ENCODE measurements around the gene VGLL4. TPM values are rescaled to one million over a fixed set of nuclear protein-coding genes. Genes with fewer than 3 reads are reported as not detected.

VGLL4 gene
- total RNA-seq, 1 experiment from 2014 or later = 26.9 TPM

DNA sequence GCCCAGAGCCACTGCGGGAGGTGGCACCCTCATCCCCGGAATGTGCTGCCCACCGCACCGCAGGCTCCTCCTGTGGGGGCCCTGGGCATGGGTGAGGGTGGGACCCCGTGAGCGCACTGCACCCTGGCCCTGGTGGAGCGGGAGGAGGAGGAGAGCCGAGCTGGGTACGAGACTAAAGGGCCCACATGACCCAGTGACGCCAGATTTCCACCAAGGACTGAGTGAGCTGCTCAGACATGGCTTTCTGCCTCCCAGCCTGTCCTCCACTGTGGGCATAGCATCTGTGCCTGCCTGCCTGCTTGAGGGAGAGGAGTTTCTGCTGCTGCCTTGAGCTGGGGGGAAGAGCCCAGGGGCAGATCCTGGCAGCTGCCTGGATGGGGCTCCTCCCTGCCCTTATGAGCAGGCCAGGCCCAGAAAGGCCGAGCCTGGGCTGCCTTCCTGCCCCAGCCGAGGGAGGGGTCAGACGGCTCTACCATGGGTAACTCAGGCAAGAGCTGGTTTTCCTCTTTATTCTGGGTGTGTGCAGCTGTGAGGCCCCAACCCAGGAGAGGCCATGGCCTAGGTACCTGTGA is 88.4 kb downstream of the VGLL4 start:
- Histone ChIP-seq H3K9ac (ENCODE audit: low read length) (no peak overlapping the region), H3K4me3 (replicated peaks in 1 of 2; ENCODE audit: low read depth in 1 of 2, low read length in 2 of 2) (no peak overlapping the region), H3K79me2 (ENCODE audit: insufficient read depth, low read length) (no peaks in the 10 kb centered on the region), H3K4me2 (ENCODE audit: low read length) (no peak overlapping the region), H3K36me3 (ENCODE audit: control insufficient read depth in 1 of 2, insufficient read depth in 2 of 2, low read length in 2 of 2) (no peaks in the 10 kb centered on the region; a peak in 1 of 4 replicates), H3K9me2 (ENCODE audit: insufficient read depth) (no peaks in the 10 kb centered on the region), H2AFZ (ENCODE audit: low read depth, low read length, poor library complexity, severe bottlenecking) (no peak overlapping the region), H4K20me1 (ENCODE audit: insufficient read depth) (peaks cover 7% of the 10 kb centered on the region; the same call in 1 of the 2 replicates), H3K9me3 (ENCODE audit: control insufficient read depth in 1 of 2, insufficient read depth in 1 of 2, low read depth in 1 of 2, low read length in 2 of 2) (no peaks in the 10 kb centered on the region), H3K27ac (ENCODE audit: low read depth, low read length) (no peak overlapping the region), H3K27me3 (ENCODE audit: insufficient read depth, low read length) (no peaks in the 10 kb centered on the region), H3K4me1 (ENCODE audit: control insufficient read depth in 1 of 2, insufficient read depth in 2 of 2, low read length in 2 of 2) (no peaks in the 10 kb centered on the region; a peak in 1 of 4 replicates)
- intact Hi-C loops (cut with micrococcal nuclease) = no loop called here
- DNase-seq (ENCODE audit: low read depth, low spot score) = no peak
- CTCF ChIA-PET = no interaction called here
- no peak for ATAC-seq
- POLR2A ChIA-PET = no interaction called here
- BruUV-seq (replicated peaks) = no TSS peak
- RAD21 ChIA-PET (ENCODE audit: low non-redundant PET in 1 of 2, low total read pairs in 2 of 2, uncharacterized antibody in 2 of 2, unreplicated experiment in 2 of 2) = no interaction called here
- TF ChIP-seq EZH2 (IDR thresholded peaks at IDR 0.05) (no peak), JUND (IDR thresholded peaks at IDR 0.05) (no peak), YY1 (IDR thresholded peaks at IDR 0.05; ENCODE audit: extremely low read depth, insufficient replicate concordance, low read depth, low read length) (no peak), POLR2AphosphoS5 (IDR thresholded peaks at IDR 0.05; ENCODE audit: low read depth, low read length) (no peak), CBX3 (IDR thresholded peaks at IDR 0.05; ENCODE audit: low read depth) (no peak), RAD21 (IDR thresholded peaks at IDR 0.05; ENCODE audit: low read depth) (no peak), MAX (IDR thresholded peaks at IDR 0.05) (no peak), SP1 (IDR thresholded peaks at IDR 0.05; ENCODE audit: low read depth) (no peak), FOSL1 (IDR thresholded peaks at IDR 0.05; ENCODE audit: low read depth) (no peak), POLR2A (IDR thresholded peaks at IDR 0.05; ENCODE audit: borderline replicate concordance, extremely low read depth, insufficient read depth, insufficient read length) (no peak), EGR1 (IDR thresholded peaks at IDR 0.05; ENCODE audit: low read depth) (no peak), REST (IDR thresholded peaks at IDR 0.05; ENCODE audit: low read depth) (no peak), SRF (IDR thresholded peaks at IDR 0.05; ENCODE audit: low read depth) (no peak), ELF1 (IDR thresholded peaks at IDR 0.05; ENCODE audit: borderline replicate concordance, low read depth) (no peak)
